Measurements from ENCODE around the gene MCCC1. TPM values are rescaled to one million over a fixed set of nuclear protein-coding genes. Genes with fewer than 3 reads are reported as not detected.
"Not testable (repeated sequence)": the region's sequence is repeated elsewhere in the genome, so short reads cannot be mapped to it uniquely, and the experiment has no call there.

Gene MCCC1
- total RNA-seq, 1 donor from 2014 or later = 49.9 TPM

GRCh38 chr3:183006396-183007002 is 92.8 kb downstream of the MCCC1 start:
- H3K27ac ChIP-seq = no peak overlapping the region
- no peaks in the 10 kb centered on the region for H3K36me3 ChIP-seq
- TF ChIP-seq, protein P1, sequence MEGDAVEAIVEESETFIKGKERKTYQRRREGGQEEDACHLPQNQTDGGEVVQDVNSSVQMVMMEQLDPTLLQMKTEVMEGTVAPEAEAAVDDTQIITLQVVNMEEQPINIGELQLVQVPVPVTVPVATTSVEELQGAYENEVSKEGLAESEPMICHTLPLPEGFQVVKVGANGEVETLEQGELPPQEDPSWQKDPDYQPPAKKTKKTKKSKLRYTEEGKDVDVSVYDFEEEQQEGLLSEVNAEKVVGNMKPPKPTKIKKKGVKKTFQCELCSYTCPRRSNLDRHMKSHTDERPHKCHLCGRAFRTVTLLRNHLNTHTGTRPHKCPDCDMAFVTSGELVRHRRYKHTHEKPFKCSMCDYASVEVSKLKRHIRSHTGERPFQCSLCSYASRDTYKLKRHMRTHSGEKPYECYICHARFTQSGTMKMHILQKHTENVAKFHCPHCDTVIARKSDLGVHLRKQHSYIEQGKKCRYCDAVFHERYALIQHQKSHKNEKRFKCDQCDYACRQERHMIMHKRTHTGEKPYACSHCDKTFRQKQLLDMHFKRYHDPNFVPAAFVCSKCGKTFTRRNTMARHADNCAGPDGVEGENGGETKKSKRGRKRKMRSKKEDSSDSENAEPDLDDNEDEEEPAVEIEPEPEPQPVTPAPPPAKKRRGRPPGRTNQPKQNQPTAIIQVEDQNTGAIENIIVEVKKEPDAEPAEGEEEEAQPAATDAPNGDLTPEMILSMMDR (IDR thresholded peaks at IDR 0.05) = no peak
- DNase-seq (no peak), ATAC-seq (no peak)
- H3K27me3 ChIP-seq (ENCODE audit: low read depth) = no peaks in the 10 kb centered on the region
- no peak overlapping the region for H3K4me3 ChIP-seq
- H3K9me3 ChIP-seq = no peaks in the 10 kb centered on the region
- H3K4me1 ChIP-seq = no peaks in the 10 kb centered on the region
- intact Hi-C loops (cut with DNase I) = no loop called here

GRCh38 chr3:182999767-183000166 is 99.5 kb downstream of the MCCC1 start:
- no peak for DNase-seq
- ATAC-seq = peak in 1 of 2 donors; percentile 35
- Histone ChIP-seq H3K4me1 (no peaks in the 10 kb centered on the region), H3K9me3 (peaks cover 5% of the 10 kb centered on the region), H3K36me3 (no peaks in the 10 kb centered on the region), H3K27me3 (ENCODE audit: low read depth) (no peaks in the 10 kb centered on the region), H3K27ac (no peak overlapping the region), H3K4me3 (no peak overlapping the region)
- TF ChIP-seq, protein P1 (IDR thresholded peaks at IDR 0.05) = no peak
- intact Hi-C loops (cut with DNase I) = no loop called here

DNA sequence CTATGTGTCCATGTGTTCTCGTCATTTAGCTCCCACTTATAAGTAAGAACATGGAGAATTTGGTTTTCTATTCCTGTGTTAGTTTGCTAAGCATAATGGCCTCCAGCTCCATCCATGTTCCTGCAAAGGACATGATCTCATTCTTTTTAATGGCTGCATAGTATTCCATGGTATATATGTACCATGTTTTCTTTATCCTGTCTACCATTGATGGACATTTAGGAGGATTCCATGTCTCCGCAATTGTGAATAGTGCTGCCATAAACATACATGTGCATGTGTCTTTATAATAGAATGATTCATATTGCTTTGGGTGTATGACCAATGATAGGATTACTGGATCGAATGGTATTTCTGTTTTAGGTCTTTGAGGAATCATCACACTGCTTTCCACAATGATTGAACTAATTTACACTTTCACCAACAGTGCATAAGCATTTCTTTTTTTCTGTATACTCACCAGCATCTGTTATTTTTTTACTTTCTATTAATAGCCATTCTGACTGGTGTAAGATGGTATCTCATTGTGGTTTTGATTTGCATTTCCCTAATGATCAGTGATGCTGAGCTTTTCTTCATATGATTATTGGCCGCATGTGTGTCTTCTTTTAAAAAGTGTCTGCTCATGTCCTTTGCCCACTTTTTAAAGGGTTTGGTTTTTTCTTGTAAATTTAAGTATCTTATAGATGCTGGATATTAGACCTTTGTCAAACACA is 105.7 kb downstream of the MCCC1 start:
- intact Hi-C loops (cut with DNase I); ATAC-seq; H3K27me3 ChIP-seq (ENCODE audit: low read depth); DNase-seq; H3K36me3 ChIP-seq; H3K4me1 ChIP-seq; H3K27ac ChIP-seq; H3K4me3 ChIP-seq: not testable (repeated sequence)
- H3K9me3 ChIP-seq = peaks cover 11% of the 10 kb centered on the region

GRCh38 chr3:182989566-182989965 is 109.7 kb downstream of the MCCC1 start:
- Histone ChIP-seq H3K27ac (no peak overlapping the region), H3K9me3 (peaks cover 4% of the 10 kb centered on the region), H3K4me1 (no peaks in the 10 kb centered on the region), H3K4me3 (no peak overlapping the region), H3K27me3 (ENCODE audit: low read depth) (no peaks in the 10 kb centered on the region), H3K36me3 (no peaks in the 10 kb centered on the region)
- ATAC-seq = peak; percentile 67 to 71
- DNase-seq = no peak
- intact Hi-C loops (cut with DNase I) = no loop called here
- TF ChIP-seq, protein P1 (IDR thresholded peaks at IDR 0.05) = no peak

GRCh38 chr3:182986021-182986420 is 113.3 kb downstream of the MCCC1 start:
- TF ChIP-seq, protein P1 (IDR thresholded peaks at IDR 0.05) = no peak
- ATAC-seq (no peak), DNase-seq (no peak)
- H3K4me1 ChIP-seq = peaks cover 2% of the 10 kb centered on the region
- no peaks in the 10 kb centered on the region for H3K9me3 ChIP-seq
- H3K36me3 ChIP-seq = no peaks in the 10 kb centered on the region
- H3K27me3 ChIP-seq (ENCODE audit: low read depth) = no peaks in the 10 kb centered on the region
- no peak overlapping the region for H3K4me3 ChIP-seq
- intact Hi-C loops (cut with DNase I) = no loop called here
- H3K27ac ChIP-seq = no peak overlapping the region

- no peak overlapping the region for H3K4me3 ChIP-seq
- H3K9me3 ChIP-seq = no peaks in the 10 kb centered on the region
- no peaks in the 10 kb centered on the region for H3K27me3 ChIP-seq (ENCODE audit: low read depth)
- no peak for ATAC-seq
- intact Hi-C loops (cut with DNase I) = no loop called here
- no peaks in the 10 kb centered on the region for H3K36me3 ChIP-seq
- H3K4me1 ChIP-seq = peaks cover 10% of the 10 kb centered on the region
- no peak overlapping the region for H3K27ac ChIP-seq
- DNase-seq = no peak
- TF ChIP-seq, protein P1 (IDR thresholded peaks at IDR 0.05) = no peak
These were observed 115.4 kb downstream of the MCCC1 start for GRCh38 chr3:182983876-182984275.

Data from lower lobe of right lung (tissue), 2 donors.